ENCODE results near the gene CD36.

Gene CD36

DNA sequence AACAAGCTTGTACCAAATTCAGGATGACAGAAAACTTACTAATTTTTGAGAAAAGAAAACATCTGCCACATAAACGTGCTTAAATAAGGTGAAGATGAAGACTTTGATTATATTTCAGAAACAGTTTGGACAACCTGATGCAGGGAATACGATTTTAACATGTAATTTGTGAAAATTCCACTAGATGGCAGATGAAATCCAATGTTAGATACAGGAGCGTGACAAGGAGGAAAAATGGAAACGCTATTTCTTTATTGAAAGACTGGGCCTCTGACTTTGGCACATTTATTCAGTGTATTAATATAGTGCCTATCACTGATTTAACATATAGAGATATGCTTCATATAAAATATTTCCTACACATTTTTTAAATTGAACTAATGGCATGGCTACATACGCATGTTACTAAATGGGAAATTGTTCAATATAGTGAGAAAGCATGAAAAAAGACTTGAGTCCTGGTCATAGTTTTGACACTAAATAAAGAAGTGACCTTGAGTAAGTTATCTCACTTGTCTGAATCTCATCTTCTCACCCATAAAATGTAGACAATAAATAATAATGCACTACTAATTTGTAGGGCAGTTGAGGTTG, 60.7 kb downstream of the CD36 start:
- peak; percentile 69 for DNase-seq (ENCODE audit: extremely low read depth, low read depth)
- no peak overlapping the region for H3K4me3 ChIP-seq (replicated peaks; ENCODE audit: low read depth, low read length)
- peak; percentile 23 for TF ChIP-seq CTCF (IDR thresholded peaks at IDR 0.05; ENCODE audit: low read depth, low read length, missing control alignments)

GRCh38 chr7:80699721-80700256, 61.3 kb downstream of the CD36 start:
- no peak for DNase-seq (ENCODE audit: extremely low read depth, low read depth)
- no peak for TF ChIP-seq CTCF (IDR thresholded peaks at IDR 0.05; ENCODE audit: low read depth, low read length, missing control alignments)

GRCh38 chr7:80703272-80703671, 64.8 kb downstream of the CD36 start:
- no peak overlapping the region for H3K4me3 ChIP-seq (replicated peaks; ENCODE audit: low read depth, low read length)
- no peak for DNase-seq (ENCODE audit: extremely low read depth, low read depth)
- TF ChIP-seq CTCF (IDR thresholded peaks at IDR 0.05; ENCODE audit: low read depth, low read length, missing control alignments) = no peak

More at GRCh38 chr7:80699721-80700256, 61.3 kb downstream of the CD36 start:
- H3K4me3 ChIP-seq (replicated peaks; ENCODE audit: low read depth, low read length) = no peak overlapping the region

- no peak for TF ChIP-seq CTCF (IDR thresholded peaks at IDR 0.05; ENCODE audit: low read depth, low read length, missing control alignments)
- H3K4me3 ChIP-seq (replicated peaks; ENCODE audit: low read depth, low read length) = no peak overlapping the region
- DNase-seq (ENCODE audit: extremely low read depth, low read depth) = no peak
These were observed 66.8 kb downstream of the CD36 start for GRCh38 chr7:80705130-80705781.

DNA sequence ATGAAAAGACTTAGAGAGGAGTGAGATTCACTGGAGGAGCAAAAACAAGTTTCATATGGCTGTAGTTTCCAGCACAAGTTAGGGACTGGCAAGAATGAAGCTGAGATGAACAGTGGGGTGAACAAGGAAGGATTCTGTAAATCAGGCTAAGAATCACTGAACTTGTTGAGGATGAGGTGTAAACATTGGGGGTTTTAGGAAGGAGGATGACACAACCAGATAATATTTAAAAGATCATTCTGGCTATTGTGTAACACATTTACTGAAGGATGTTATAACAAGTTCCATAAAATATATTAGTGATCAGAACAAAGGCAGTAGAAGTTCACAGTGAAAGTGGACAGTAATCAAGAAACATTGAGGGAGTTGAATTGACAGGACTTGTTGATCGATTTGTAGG, 68.9 kb downstream of the CD36 start:
- no peak overlapping the region for H3K4me3 ChIP-seq (replicated peaks; ENCODE audit: low read depth, low read length)
- TF ChIP-seq CTCF (IDR thresholded peaks at IDR 0.05; ENCODE audit: low read depth, low read length, missing control alignments) = no peak
- no peak for DNase-seq (ENCODE audit: extremely low read depth, low read depth)

DNA sequence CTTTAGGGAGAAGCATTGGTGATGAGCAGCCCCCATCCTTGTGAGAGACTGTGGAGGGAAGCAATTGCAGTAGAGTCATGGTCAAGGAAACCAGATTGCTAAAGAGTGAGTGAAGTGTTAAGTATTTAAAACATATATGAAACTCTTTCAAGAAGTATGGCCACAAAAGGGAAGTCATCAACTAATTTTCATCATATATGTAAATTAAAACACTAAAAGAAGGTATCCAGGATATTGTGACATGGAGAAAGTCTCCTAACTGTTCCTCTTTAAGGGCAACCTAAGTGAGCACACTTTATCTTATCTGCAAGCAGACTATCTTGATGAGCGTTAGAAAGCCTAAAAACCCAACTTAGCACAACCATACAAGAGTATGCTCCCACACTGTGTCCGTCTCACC, 69.7 kb downstream of the CD36 start:
- no peak for TF ChIP-seq CTCF (IDR thresholded peaks at IDR 0.05; ENCODE audit: low read depth, low read length, missing control alignments)
- no peak overlapping the region for H3K4me3 ChIP-seq (replicated peaks; ENCODE audit: low read depth, low read length)
- no peak for DNase-seq (ENCODE audit: extremely low read depth, low read depth)
